Measurements from ENCODE around the gene OPCML. TPM values are rescaled to one million over a fixed set of nuclear protein-coding genes. Genes with fewer than 3 reads are reported as not detected.
A peak's percentile ranks its signal among the peaks of the same experiment; 100 is the strongest.

The OPCML gene
- total and polyA plus RNA-seq, 4 donors = under 0.01 to 1.3 (median 0.88) TPM; not detected in 1

GRCh38 chr11:133014337-133014736, 518.0 kb downstream of the OPCML start:
- no peak for ATAC-seq (ENCODE audit: low FRiP score)
- H3K27ac ChIP-seq (ENCODE audit: low read depth in 1 of 2, low read length in 2 of 2) = no peak overlapping the region
- DNase-seq = no peak
- H3K9me3 ChIP-seq (ENCODE audit: control insufficient read depth, low read length) = no peaks in the 10 kb centered on the region
- intact Hi-C loops (cut with DNase I) = no loop called here
- WGBS, 2 donors = 71 to 75% methylated on average over 5 of the region's 5 CpGs
- no peaks in the 10 kb centered on the region for H3K27me3 ChIP-seq (ENCODE audit: control insufficient read depth in 1 of 2, insufficient read depth in 2 of 2, low read length in 1 of 2)
- no peaks in the 10 kb centered on the region for H3K36me3 ChIP-seq (ENCODE audit: control insufficient read depth in 1 of 2, insufficient read depth in 2 of 2, low read length in 1 of 2)
- H3K4me1 ChIP-seq (ENCODE audit: control insufficient read depth in 1 of 2, insufficient read depth in 2 of 2, low read length in 2 of 2) = no peaks in the 10 kb centered on the region
- H3K4me3 ChIP-seq (ENCODE audit: low read length in 2 of 2) = no peak overlapping the region

- no peak overlapping the region for H3K27ac ChIP-seq (ENCODE audit: low read depth in 1 of 2, low read length in 2 of 2)
- intact Hi-C loops (cut with DNase I) = no loop called here
- H3K36me3 ChIP-seq (ENCODE audit: control insufficient read depth in 1 of 2, insufficient read depth in 2 of 2, low read length in 1 of 2) = no peaks in the 10 kb centered on the region
- 95 to 98% methylated on average over 4 of the region's 4 CpGs for WGBS, 2 donors
- H3K27me3 ChIP-seq (ENCODE audit: control insufficient read depth in 1 of 2, insufficient read depth in 2 of 2, low read length in 1 of 2) = no peaks in the 10 kb centered on the region
- no peak for DNase-seq
- no peak overlapping the region for H3K4me3 ChIP-seq (ENCODE audit: low read length in 2 of 2)
- H3K4me1 ChIP-seq (ENCODE audit: control insufficient read depth in 1 of 2, insufficient read depth in 2 of 2, low read length in 2 of 2) = no peaks in the 10 kb centered on the region
- ATAC-seq (ENCODE audit: low FRiP score) = no peak
- H3K9me3 ChIP-seq (ENCODE audit: control insufficient read depth, low read length) = peaks cover 2% of the 10 kb centered on the region
These were observed 519.5 kb downstream of the OPCML start for GRCh38 chr11:133012803-133013202.

- H3K4me1 ChIP-seq (ENCODE audit: control insufficient read depth in 1 of 2, insufficient read depth in 2 of 2, low read length in 2 of 2) = no peaks in the 10 kb centered on the region
- H3K36me3 ChIP-seq (ENCODE audit: control insufficient read depth in 1 of 2, insufficient read depth in 2 of 2, low read length in 1 of 2) = no peaks in the 10 kb centered on the region
- WGBS, 2 donors = 32 to 34% methylated on average over 2 of the region's 2 CpGs
- no peak for ATAC-seq (ENCODE audit: low FRiP score)
- peaks cover 3% of the 10 kb centered on the region for H3K9me3 ChIP-seq (ENCODE audit: control insufficient read depth, low read length)
- H3K27ac ChIP-seq (ENCODE audit: low read depth in 1 of 2, low read length in 2 of 2) = no peak overlapping the region
- no peak overlapping the region for H3K4me3 ChIP-seq (ENCODE audit: low read length in 2 of 2)
- no peaks in the 10 kb centered on the region for H3K27me3 ChIP-seq (ENCODE audit: control insufficient read depth in 1 of 2, insufficient read depth in 2 of 2, low read length in 1 of 2)
- no peak for DNase-seq
- intact Hi-C loops (cut with DNase I) = no loop called here
These were observed 520.7 kb downstream of the OPCML start for GRCh38 chr11:133011604-133012003.

- ATAC-seq (ENCODE audit: low FRiP score) (no peak), DNase-seq (no peak)
- Histone ChIP-seq H3K9me3 (ENCODE audit: control insufficient read depth, low read length) (peaks cover 5% of the 10 kb centered on the region), H3K36me3 (ENCODE audit: control insufficient read depth in 1 of 2, insufficient read depth in 2 of 2, low read length in 1 of 2) (no peaks in the 10 kb centered on the region), H3K27ac (ENCODE audit: low read depth in 1 of 2, low read length in 2 of 2) (no peak overlapping the region), H3K4me3 (ENCODE audit: low read length in 2 of 2) (no peak overlapping the region), H3K4me1 (ENCODE audit: control insufficient read depth in 1 of 2, insufficient read depth in 2 of 2, low read length in 2 of 2) (no peaks in the 10 kb centered on the region), H3K27me3 (ENCODE audit: control insufficient read depth in 1 of 2, insufficient read depth in 2 of 2, low read length in 1 of 2) (no peaks in the 10 kb centered on the region)
- intact Hi-C loops (cut with DNase I) = no loop called here
- 35 to 49% methylated on average over 2 of the region's 2 CpGs for WGBS, 2 donors
These were observed 525.2 kb downstream of the OPCML start for GRCh38 chr11:133007027-133007584.

- intact Hi-C loops (cut with DNase I) = no loop called here
- Histone ChIP-seq H3K36me3 (ENCODE audit: control insufficient read depth in 1 of 2, insufficient read depth in 2 of 2, low read length in 1 of 2) (no peaks in the 10 kb centered on the region), H3K27me3 (ENCODE audit: control insufficient read depth in 1 of 2, insufficient read depth in 2 of 2, low read length in 1 of 2) (no peaks in the 10 kb centered on the region), H3K27ac (ENCODE audit: low read depth in 1 of 2, low read length in 2 of 2) (no peak overlapping the region), H3K9me3 (ENCODE audit: control insufficient read depth, low read length) (peaks cover 5% of the 10 kb centered on the region), H3K4me3 (ENCODE audit: low read length in 2 of 2) (no peak overlapping the region), H3K4me1 (ENCODE audit: control insufficient read depth in 1 of 2, insufficient read depth in 2 of 2, low read length in 2 of 2) (no peaks in the 10 kb centered on the region)
- ATAC-seq (ENCODE audit: low FRiP score) (peak; percentile 45), DNase-seq (no peak)
- 80 to 85% methylated on average over 13 of the region's 13 CpGs for WGBS, 2 donors
These were observed 527.9 kb downstream of the OPCML start for GRCh38 chr11:133004369-133004768.

- no peak for ATAC-seq (ENCODE audit: low FRiP score)
These were observed 532.8 kb downstream of the OPCML start for GRCh38 chr11:132999516-132999915.

GRCh38 chr11:132999031-132999430, 533.3 kb downstream of the OPCML start:
- intact Hi-C loops (cut with DNase I) = no loop called here
- DNase-seq = no peak

More at GRCh38 chr11:132999516-132999915, 532.8 kb downstream of the OPCML start:
- WGBS, 2 donors = 27 to 29% methylated on average over 12 of the region's 12 CpGs
- DNase-seq = no peak
- Histone ChIP-seq H3K27ac (ENCODE audit: low read depth in 1 of 2, low read length in 2 of 2) (no peak overlapping the region), H3K9me3 (ENCODE audit: control insufficient read depth, low read length) (no peaks in the 10 kb centered on the region), H3K4me1 (ENCODE audit: control insufficient read depth in 1 of 2, insufficient read depth in 2 of 2, low read length in 2 of 2) (no peaks in the 10 kb centered on the region), H3K36me3 (ENCODE audit: control insufficient read depth in 1 of 2, insufficient read depth in 2 of 2, low read length in 1 of 2) (no peaks in the 10 kb centered on the region), H3K27me3 (ENCODE audit: control insufficient read depth in 1 of 2, insufficient read depth in 2 of 2, low read length in 1 of 2) (no peaks in the 10 kb centered on the region), H3K4me3 (ENCODE audit: low read length in 2 of 2) (no peak overlapping the region)
- intact Hi-C loops (cut with DNase I) = no loop called here

GRCh38 chr11:132997396-132997795, 534.9 kb downstream of the OPCML start:
- Histone ChIP-seq H3K4me3 (ENCODE audit: low read length in 2 of 2) (no peak overlapping the region), H3K27me3 (ENCODE audit: control insufficient read depth in 1 of 2, insufficient read depth in 2 of 2, low read length in 1 of 2) (no peaks in the 10 kb centered on the region), H3K9me3 (ENCODE audit: control insufficient read depth, low read length) (no peaks in the 10 kb centered on the region), H3K27ac (ENCODE audit: low read depth in 1 of 2, low read length in 2 of 2) (no peak overlapping the region), H3K4me1 (ENCODE audit: control insufficient read depth in 1 of 2, insufficient read depth in 2 of 2, low read length in 2 of 2) (no peaks in the 10 kb centered on the region), H3K36me3 (ENCODE audit: control insufficient read depth in 1 of 2, insufficient read depth in 2 of 2, low read length in 1 of 2) (no peaks in the 10 kb centered on the region)
- WGBS, 2 donors = 75 to 76% methylated on average over 5 of the region's 5 CpGs
- no peak for DNase-seq
- no peak for ATAC-seq (ENCODE audit: low FRiP score)
- intact Hi-C loops (cut with DNase I) = no loop called here

More at GRCh38 chr11:132999031-132999430, 533.3 kb downstream of the OPCML start:
- ATAC-seq (ENCODE audit: low FRiP score) = no peak
- Histone ChIP-seq H3K4me3 (ENCODE audit: low read length in 2 of 2) (no peak overlapping the region), H3K27ac (ENCODE audit: low read depth in 1 of 2, low read length in 2 of 2) (no peak overlapping the region), H3K36me3 (ENCODE audit: control insufficient read depth in 1 of 2, insufficient read depth in 2 of 2, low read length in 1 of 2) (no peaks in the 10 kb centered on the region), H3K27me3 (ENCODE audit: control insufficient read depth in 1 of 2, insufficient read depth in 2 of 2, low read length in 1 of 2) (no peaks in the 10 kb centered on the region), H3K4me1 (ENCODE audit: control insufficient read depth in 1 of 2, insufficient read depth in 2 of 2, low read length in 2 of 2) (no peaks in the 10 kb centered on the region), H3K9me3 (ENCODE audit: control insufficient read depth, low read length) (no peaks in the 10 kb centered on the region)
- 35 to 38% methylated on average over 5 of the region's 5 CpGs for WGBS, 2 donors

- ATAC-seq (ENCODE audit: low FRiP score) = no peak
- Histone ChIP-seq H3K36me3 (ENCODE audit: control insufficient read depth in 1 of 2, insufficient read depth in 2 of 2, low read length in 1 of 2) (no peaks in the 10 kb centered on the region), H3K4me1 (ENCODE audit: control insufficient read depth in 1 of 2, insufficient read depth in 2 of 2, low read length in 2 of 2) (no peaks in the 10 kb centered on the region), H3K9me3 (ENCODE audit: control insufficient read depth, low read length) (no peaks in the 10 kb centered on the region), H3K27me3 (ENCODE audit: control insufficient read depth in 1 of 2, insufficient read depth in 2 of 2, low read length in 1 of 2) (no peaks in the 10 kb centered on the region), H3K4me3 (ENCODE audit: low read length in 2 of 2) (no peak overlapping the region), H3K27ac (ENCODE audit: low read depth in 1 of 2, low read length in 2 of 2) (no peak overlapping the region)
- intact Hi-C loops (cut with DNase I) = no loop called here
- no peak for DNase-seq
- WGBS, 2 donors = 67 to 71% methylated on average over 6 of the region's 6 CpGs
These were observed 537.3 kb downstream of the OPCML start for GRCh38 chr11:132994966-132995365.
